Neural cell (in vitro differentiated cells): Measurements from ENCODE around the gene MTR. TPM values are rescaled to one million over a fixed set of nuclear protein-coding genes. Genes with fewer than 3 reads are reported as not detected.

Source experiments
- H2AFZ ChIP-seq: fragments of 200-600, 300-800 bp; sonication (generic), shearing (Covaris generic); 2 replicates; pipeline ENCODE4 v1.6.0; 2014; ENCODE audit warnings: low read depth, mild to moderate bottlenecking, antibody characterized with exemption, low read length, moderate library complexity
- H3F3A ChIP-seq: fragments of 200-600 bp; shearing (Covaris generic); 2 replicates; pipeline ENCODE4 v1.6.1; 2016; ENCODE audit warnings: mild to moderate bottlenecking, moderate library complexity, mixed read lengths, antibody characterized with exemption, low read length; ENCODE audit not compliant: insufficient read depth, poor library complexity, severe bottlenecking
- H3K27ac ChIP-seq: fragments of 200-600, 300-800 bp; sonication (generic), shearing (Covaris generic); 2 replicates; pipeline ENCODE4 v1.5.1; 2014; ENCODE audit warnings: mild to moderate bottlenecking, low read length, moderate library complexity
- H3K27me3 ChIP-seq: fragments of 300-800, 200-600 bp; sonication (generic), shearing (Covaris generic); 2 replicates; pipeline ENCODE4 v1.6.0; 2014; ENCODE audit warnings: mild to moderate bottlenecking, low read depth, low read length, moderate library complexity; ENCODE audit not compliant: insufficient read depth
- H3K36me3 ChIP-seq: fragments of 300-800, 200-600 bp; sonication (generic), shearing (Covaris generic); 2 replicates; pipeline ENCODE4 v1.5.1; 2014; ENCODE audit warnings: mild to moderate bottlenecking, antibody characterized with exemption, low read length, moderate library complexity; ENCODE audit not compliant: insufficient read depth
- H3K4me2 ChIP-seq: fragments of 300-800, 200-600 bp; sonication (generic), shearing (Covaris generic); 2 replicates; pipeline ENCODE4 v1.6.0; 2014; ENCODE audit warnings: mild to moderate bottlenecking, low read length
- H3K4me3 ChIP-seq: fragments of 300-800, 200-600 bp; sonication (generic), shearing (Covaris generic); 2 replicates; pipeline ENCODE4 v1.5.1; 2014; ENCODE audit warnings: mild to moderate bottlenecking, low read length, moderate library complexity
- H3K79me2 ChIP-seq: fragments of 200-600 bp; shearing (Covaris generic); replicated peaks from 2 replicates; pipeline ENCODE4 v1.6.0; 2014; ENCODE audit warnings: mild to moderate bottlenecking, low read length, moderate library complexity; ENCODE audit not compliant: insufficient read depth
- H3K9ac ChIP-seq: fragments of 300-800, 200-600 bp; sonication (generic), shearing (Covaris generic); 2 replicates; pipeline ENCODE4 v1.6.1; 2016; ENCODE audit warnings: mild to moderate bottlenecking, low read length, mixed read lengths
- H3K9me2 ChIP-seq: fragments of 200-600 bp; shearing (Covaris generic); 2 replicates; pipeline ENCODE4 v1.6.1; 2016; ENCODE audit warnings: mild to moderate bottlenecking, low read length, mixed read lengths; ENCODE audit not compliant: insufficient read depth
- H3K9me3 ChIP-seq: fragments of 200-600, 300-800 bp; sonication (generic), shearing (Covaris generic); 2 replicates; pipeline ENCODE4 v1.6.1; 2016; ENCODE audit warnings: mild to moderate bottlenecking, mixed run types, low read length, moderate library complexity, mixed read lengths
- H4K20me1 ChIP-seq: fragments of 200-600 bp; shearing (Covaris generic); 2 replicates; pipeline ENCODE4 v1.6.1; 2016; ENCODE audit warnings: mild to moderate bottlenecking, mixed run types; ENCODE audit not compliant: insufficient read depth
- EP300 ChIP-seq: fragments of 450-650 bp; conservative IDR thresholded peaks from 2 replicates; pipeline ENCODE4 v1.6.1; 2014; ENCODE audit warnings: antibody characterized with exemption, mild to moderate bottlenecking, moderate library complexity; ENCODE audit not compliant: poor library complexity, severe bottlenecking
- EZH2 ChIP-seq: fragments of 200-600, 300-800 bp; shearing (Covaris generic), sonication (generic); IDR thresholded peaks from 2 replicates; pipeline ENCODE4 v1.6.1; 2014; ENCODE audit warnings: antibody characterized with exemption, low read length, borderline replicate concordance, mild to moderate bottlenecking; ENCODE audit not compliant: insufficient read depth, poor library complexity, severe bottlenecking
- MXI1 ChIP-seq: fragments of 450-650 bp; conservative IDR thresholded peaks from 2 replicates; pipeline ENCODE4 v1.6.1; 2014; ENCODE audit warnings: antibody characterized with exemption, mild to moderate bottlenecking; ENCODE audit not compliant: poor library complexity, severe bottlenecking
- POLR2AphosphoS5 ChIP-seq: IDR thresholded peaks from 2 replicates; pipeline ENCODE4 v1.6.1; 2012
- RAD21 ChIP-seq: fragments of 450-650 bp; conservative IDR thresholded peaks from 2 replicates; pipeline ENCODE4 v1.6.1; 2014; ENCODE audit warnings: antibody characterized with exemption, mild to moderate bottlenecking, moderate library complexity
- SMC3 ChIP-seq: fragments of 450-650 bp; conservative IDR thresholded peaks from 2 replicates; pipeline ENCODE4 v1.6.1; 2014; ENCODE audit warnings: antibody characterized with exemption, mild to moderate bottlenecking, moderate library complexity; ENCODE audit not compliant: poor library complexity
- TAF1 ChIP-seq: IDR thresholded peaks from 2 replicates; pipeline ENCODE4 v1.6.1; 2012; ENCODE audit warnings: low read depth
- polyA plus RNA-seq: library from polyadenylated mRNA; depleted of rRNA; stranded (reverse); fragments of >200 nt; gene quantifications from 2 replicates; pipeline ENCODE4 v1.2.3, GENCODE V29; 2014
- TF ChIP-seq, protein P1 (sequence below): fragments of 450-650 bp; IDR thresholded peaks from 2 replicates; pipeline ENCODE4 v1.5.1; 2014; ENCODE audit warnings: antibody characterized with exemption, mild to moderate bottlenecking, moderate library complexity; ENCODE audit not compliant: poor library complexity, severe bottlenecking
- TF ChIP-seq, protein P2 (sequence below): IDR thresholded peaks from 2 replicates; pipeline ENCODE4 v1.6.1; 2012; ENCODE audit warnings: borderline replicate concordance

Gene MTR
- polyA plus RNA-seq, 1 donor from 2014 or later: 14.1 TPM

DNA sequence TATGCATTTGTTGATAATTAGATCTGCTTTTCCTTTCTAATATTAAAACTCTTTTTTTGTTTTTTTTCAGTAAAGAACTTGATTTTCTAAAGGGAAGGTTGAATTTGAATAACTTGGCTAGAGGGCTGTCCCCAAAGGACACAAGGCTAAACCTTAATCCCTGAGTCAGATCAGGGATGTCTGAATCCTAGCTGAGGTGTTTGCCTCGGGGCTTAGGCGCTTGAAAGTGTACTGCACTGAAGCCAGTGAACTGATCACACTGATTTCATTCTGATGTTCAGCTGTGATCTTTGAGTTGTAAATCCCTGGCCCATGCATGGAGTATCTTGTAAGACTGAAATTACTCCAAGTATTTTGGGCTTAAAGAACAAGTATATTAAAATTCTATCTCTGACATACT lies 42.8 kb downstream of the MTR start:
- no peaks in the 10 kb centered on the region for H3K9me3 ChIP-seq
- no peak overlapping the region for H3K4me2 ChIP-seq
- H2AFZ ChIP-seq: no peak overlapping the region
- no peaks in the 10 kb centered on the region for H3K27me3 ChIP-seq
- H3K79me2 ChIP-seq: no peaks in the 10 kb centered on the region
- no peak overlapping the region for H3K4me3 ChIP-seq
- H3K27ac ChIP-seq: no peak overlapping the region
- no peak for TF ChIP-seq POLR2AphosphoS5
- TF ChIP-seq, protein P1, sequence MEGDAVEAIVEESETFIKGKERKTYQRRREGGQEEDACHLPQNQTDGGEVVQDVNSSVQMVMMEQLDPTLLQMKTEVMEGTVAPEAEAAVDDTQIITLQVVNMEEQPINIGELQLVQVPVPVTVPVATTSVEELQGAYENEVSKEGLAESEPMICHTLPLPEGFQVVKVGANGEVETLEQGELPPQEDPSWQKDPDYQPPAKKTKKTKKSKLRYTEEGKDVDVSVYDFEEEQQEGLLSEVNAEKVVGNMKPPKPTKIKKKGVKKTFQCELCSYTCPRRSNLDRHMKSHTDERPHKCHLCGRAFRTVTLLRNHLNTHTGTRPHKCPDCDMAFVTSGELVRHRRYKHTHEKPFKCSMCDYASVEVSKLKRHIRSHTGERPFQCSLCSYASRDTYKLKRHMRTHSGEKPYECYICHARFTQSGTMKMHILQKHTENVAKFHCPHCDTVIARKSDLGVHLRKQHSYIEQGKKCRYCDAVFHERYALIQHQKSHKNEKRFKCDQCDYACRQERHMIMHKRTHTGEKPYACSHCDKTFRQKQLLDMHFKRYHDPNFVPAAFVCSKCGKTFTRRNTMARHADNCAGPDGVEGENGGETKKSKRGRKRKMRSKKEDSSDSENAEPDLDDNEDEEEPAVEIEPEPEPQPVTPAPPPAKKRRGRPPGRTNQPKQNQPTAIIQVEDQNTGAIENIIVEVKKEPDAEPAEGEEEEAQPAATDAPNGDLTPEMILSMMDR: no peak
- TF ChIP-seq RAD21: no peak
- no peak for TF ChIP-seq MXI1
- no peak for TF ChIP-seq EP300
- no peak for TF ChIP-seq SMC3
- TF ChIP-seq, protein P2, sequence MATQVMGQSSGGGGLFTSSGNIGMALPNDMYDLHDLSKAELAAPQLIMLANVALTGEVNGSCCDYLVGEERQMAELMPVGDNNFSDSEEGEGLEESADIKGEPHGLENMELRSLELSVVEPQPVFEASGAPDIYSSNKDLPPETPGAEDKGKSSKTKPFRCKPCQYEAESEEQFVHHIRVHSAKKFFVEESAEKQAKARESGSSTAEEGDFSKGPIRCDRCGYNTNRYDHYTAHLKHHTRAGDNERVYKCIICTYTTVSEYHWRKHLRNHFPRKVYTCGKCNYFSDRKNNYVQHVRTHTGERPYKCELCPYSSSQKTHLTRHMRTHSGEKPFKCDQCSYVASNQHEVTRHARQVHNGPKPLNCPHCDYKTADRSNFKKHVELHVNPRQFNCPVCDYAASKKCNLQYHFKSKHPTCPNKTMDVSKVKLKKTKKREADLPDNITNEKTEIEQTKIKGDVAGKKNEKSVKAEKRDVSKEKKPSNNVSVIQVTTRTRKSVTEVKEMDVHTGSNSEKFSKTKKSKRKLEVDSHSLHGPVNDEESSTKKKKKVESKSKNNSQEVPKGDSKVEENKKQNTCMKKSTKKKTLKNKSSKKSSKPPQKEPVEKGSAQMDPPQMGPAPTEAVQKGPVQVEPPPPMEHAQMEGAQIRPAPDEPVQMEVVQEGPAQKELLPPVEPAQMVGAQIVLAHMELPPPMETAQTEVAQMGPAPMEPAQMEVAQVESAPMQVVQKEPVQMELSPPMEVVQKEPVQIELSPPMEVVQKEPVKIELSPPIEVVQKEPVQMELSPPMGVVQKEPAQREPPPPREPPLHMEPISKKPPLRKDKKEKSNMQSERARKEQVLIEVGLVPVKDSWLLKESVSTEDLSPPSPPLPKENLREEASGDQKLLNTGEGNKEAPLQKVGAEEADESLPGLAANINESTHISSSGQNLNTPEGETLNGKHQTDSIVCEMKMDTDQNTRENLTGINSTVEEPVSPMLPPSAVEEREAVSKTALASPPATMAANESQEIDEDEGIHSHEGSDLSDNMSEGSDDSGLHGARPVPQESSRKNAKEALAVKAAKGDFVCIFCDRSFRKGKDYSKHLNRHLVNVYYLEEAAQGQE: no peak
- no peak for TF ChIP-seq TAF1
- H3F3A ChIP-seq: no peaks in the 10 kb centered on the region
- H3K9me2 ChIP-seq: no peaks in the 10 kb centered on the region
- H3K9ac ChIP-seq: no peak overlapping the region
- no peaks in the 10 kb centered on the region for H4K20me1 ChIP-seq
- H3K36me3 ChIP-seq: peaks cover 10% of the 10 kb centered on the region

DNA sequence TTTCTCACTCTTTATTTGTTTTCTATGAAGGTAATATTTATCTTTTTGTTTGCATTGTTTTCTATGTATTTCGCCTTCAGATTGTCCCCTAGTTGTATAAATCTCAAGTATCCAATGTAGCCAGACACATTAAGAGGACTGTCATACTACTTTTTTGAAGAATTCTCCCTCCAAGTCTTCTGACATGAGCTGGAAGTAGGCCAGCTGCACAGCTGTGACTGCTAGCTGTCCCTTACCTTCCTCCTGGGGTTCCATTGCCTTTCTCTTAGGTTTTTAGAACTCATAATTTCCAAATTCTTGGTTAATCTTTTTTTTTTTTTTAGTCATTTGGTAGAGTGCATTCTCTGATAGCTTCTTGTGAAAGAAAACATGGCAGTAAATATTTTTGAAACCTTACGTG lies 46.2 kb downstream of the MTR start:
- Histone ChIP-seq H3K79me2 (no peaks in the 10 kb centered on the region), H3K9ac (no peak overlapping the region), H3K9me3 (no peaks in the 10 kb centered on the region)

DNA sequence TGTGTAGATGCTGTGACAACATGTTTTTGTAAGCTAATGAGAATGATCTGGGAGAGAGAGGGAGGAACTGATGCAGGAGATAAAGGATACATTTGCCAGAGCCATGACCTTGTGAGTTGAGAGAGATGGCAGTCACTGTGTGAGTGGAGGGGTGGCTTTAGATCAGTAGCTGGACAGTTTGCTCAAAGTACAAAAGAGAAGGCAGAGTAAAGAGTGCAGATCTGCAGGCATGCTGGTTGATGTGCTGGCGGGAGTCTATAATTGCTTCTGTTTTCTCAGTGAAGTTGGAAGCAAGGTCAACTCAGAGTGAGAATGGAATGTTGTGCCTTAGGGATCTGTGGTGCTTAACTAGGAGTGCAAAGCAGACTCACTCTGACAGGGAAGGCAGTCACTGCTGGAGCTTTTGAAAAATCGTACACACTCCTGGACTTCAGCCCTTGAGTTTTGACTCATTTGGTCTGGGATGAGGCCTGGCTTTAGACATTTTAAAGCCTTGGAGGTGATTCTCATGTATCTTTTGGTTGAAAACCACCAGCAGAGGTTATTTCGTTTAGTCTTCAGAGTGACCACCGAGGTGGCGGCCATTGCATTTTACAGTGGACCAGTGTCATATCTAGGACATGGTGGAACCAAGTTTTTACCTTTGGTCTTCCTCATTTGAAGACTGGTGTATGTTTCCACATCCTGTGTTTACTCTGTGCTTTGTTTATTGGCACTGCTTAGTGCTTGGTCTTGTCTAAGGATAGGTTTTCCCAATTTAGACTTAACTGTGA lies 49.6 kb downstream of the MTR start:
- Histone ChIP-seq H3K9me3 (no peaks in the 10 kb centered on the region), H2AFZ (no peak overlapping the region), H3K79me2 (no peaks in the 10 kb centered on the region), H4K20me1 (no peaks in the 10 kb centered on the region), H3K27me3 (no peaks in the 10 kb centered on the region), H3K36me3 (no peaks in the 10 kb centered on the region), H3K27ac (no peak overlapping the region), H3K4me3 (no peak overlapping the region), H3K9ac (no peak overlapping the region), H3F3A (no peaks in the 10 kb centered on the region), H3K9me2 (no peaks in the 10 kb centered on the region), H3K4me2 (no peak overlapping the region)
- no peak for TF ChIP-seq MXI1
- TF ChIP-seq EZH2: no peak
- no peak for TF ChIP-seq SMC3
- no peak for TF ChIP-seq TAF1
- TF ChIP-seq RAD21: no peak
- TF ChIP-seq POLR2AphosphoS5: no peak

More for the DNA sequence above, 46.2 kb downstream of the MTR start:
- Histone ChIP-seq H4K20me1 (no peaks in the 10 kb centered on the region), H3K9me2 (no peaks in the 10 kb centered on the region), H3K36me3 (peaks cover 10% of the 10 kb centered on the region), H3F3A (no peaks in the 10 kb centered on the region), H3K4me3 (no peak overlapping the region), H3K27ac (no peak overlapping the region), H3K27me3 (no peaks in the 10 kb centered on the region), H2AFZ (no peak overlapping the region), H3K4me2 (no peak overlapping the region)
- TF ChIP-seq EP300 (no peak), TAF1 (no peak)
